Measurements from ENCODE around the gene PRDX4.

Gene PRDX4

GRCh38 chrX:23705235-23705634, 37.9 kb downstream of the PRDX4 start:
- no peak for DNase-seq (ENCODE audit: low read depth)
- H3K4me3 ChIP-seq (ENCODE audit: low read length) = no peak overlapping the region
- TF ChIP-seq, protein P1, sequence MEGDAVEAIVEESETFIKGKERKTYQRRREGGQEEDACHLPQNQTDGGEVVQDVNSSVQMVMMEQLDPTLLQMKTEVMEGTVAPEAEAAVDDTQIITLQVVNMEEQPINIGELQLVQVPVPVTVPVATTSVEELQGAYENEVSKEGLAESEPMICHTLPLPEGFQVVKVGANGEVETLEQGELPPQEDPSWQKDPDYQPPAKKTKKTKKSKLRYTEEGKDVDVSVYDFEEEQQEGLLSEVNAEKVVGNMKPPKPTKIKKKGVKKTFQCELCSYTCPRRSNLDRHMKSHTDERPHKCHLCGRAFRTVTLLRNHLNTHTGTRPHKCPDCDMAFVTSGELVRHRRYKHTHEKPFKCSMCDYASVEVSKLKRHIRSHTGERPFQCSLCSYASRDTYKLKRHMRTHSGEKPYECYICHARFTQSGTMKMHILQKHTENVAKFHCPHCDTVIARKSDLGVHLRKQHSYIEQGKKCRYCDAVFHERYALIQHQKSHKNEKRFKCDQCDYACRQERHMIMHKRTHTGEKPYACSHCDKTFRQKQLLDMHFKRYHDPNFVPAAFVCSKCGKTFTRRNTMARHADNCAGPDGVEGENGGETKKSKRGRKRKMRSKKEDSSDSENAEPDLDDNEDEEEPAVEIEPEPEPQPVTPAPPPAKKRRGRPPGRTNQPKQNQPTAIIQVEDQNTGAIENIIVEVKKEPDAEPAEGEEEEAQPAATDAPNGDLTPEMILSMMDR (conservative IDR thresholded peaks at IDR 0.05; ENCODE audit: low read depth, low read length) = no peak

- TF ChIP-seq, protein P1 (conservative IDR thresholded peaks at IDR 0.05; ENCODE audit: low read depth, low read length) = no peak
- H3K4me3 ChIP-seq (ENCODE audit: low read length) = no peak overlapping the region
- DNase-seq (ENCODE audit: low read depth) = no peak
These were observed 52.9 kb downstream of the PRDX4 start for GRCh38 chrX:23720117-23720677.

DNA sequence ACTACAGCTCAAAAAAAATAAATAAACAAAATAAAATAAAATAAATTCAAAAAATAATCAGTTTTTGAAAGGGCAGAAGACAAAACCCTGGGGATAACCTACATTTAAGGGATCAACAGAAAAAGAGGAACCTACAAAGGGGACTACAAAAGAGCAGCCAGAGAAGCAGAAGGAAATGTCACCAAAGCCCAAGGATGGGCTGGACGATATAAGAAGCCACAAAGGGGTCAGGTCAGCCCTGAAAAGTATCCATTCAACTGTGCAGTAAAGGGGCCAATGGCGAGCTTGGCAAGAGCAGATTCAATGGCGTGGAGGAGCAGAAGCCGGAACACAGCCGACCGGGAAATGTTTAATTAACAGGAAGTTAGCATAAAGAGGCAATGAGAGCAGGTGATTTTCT, 58.9 kb downstream of the PRDX4 start:
- DNase-seq (ENCODE audit: low read depth) = no peak
- H3K4me3 ChIP-seq (ENCODE audit: low read length) = no peak overlapping the region
- TF ChIP-seq, protein P1 (conservative IDR thresholded peaks at IDR 0.05; ENCODE audit: low read depth, low read length) = no peak

DNA sequence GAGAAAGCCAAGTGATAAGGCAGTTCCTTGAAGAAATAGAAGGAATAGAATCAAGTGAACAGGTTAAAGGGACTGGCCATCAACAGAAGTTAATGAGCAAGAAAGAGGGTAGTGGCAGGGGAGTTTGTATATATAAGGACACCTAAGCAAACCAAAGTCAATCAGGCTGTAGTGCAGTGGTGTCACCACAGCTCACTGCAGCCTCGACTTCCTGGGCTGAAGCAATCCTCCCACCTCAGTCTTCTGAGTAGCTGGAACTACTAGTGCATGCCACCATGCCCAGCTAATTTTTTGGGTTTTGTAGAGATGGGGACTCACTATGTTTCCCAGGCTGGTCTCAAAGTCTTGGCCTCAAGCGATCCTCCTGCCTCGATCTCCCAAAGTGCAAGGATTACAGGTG, 59.9 kb downstream of the PRDX4 start:
- H3K4me3 ChIP-seq (ENCODE audit: low read length) = no peak overlapping the region
- no peak for DNase-seq (ENCODE audit: low read depth)
- TF ChIP-seq, protein P1 (conservative IDR thresholded peaks at IDR 0.05; ENCODE audit: low read depth, low read length) = no peak

GRCh38 chrX:23729214-23729613, 61.9 kb downstream of the PRDX4 start:
- no peak overlapping the region for H3K4me3 ChIP-seq (ENCODE audit: low read length)
- TF ChIP-seq, protein P1 (conservative IDR thresholded peaks at IDR 0.05; ENCODE audit: low read depth, low read length) = no peak
- DNase-seq (ENCODE audit: low read depth) = no peak

DNA sequence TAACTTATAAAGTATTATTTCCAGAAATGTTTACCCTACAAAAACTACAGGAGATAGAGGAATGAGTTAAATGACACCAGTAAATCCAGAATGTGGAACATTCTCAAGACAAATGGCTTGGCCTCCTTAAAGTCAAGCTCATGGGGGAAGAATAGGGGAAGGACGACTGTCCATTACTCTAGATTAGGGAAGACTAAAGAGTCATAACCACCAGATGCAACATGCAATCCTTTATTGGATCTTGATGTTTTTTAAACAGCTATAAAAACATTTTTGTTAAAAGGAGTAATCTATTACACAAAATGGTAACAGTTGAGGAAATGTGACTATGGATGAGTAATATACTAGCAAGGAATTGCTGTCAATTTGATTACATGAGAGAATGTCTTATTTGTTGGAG, 64.7 kb downstream of the PRDX4 start:
- no peak for DNase-seq (ENCODE audit: low read depth)
- H3K4me3 ChIP-seq (ENCODE audit: low read length) = no peak overlapping the region

GRCh38 chrX:23732704-23733103, 65.4 kb downstream of the PRDX4 start:
- DNase-seq (ENCODE audit: low read depth) = no peak
- H3K4me3 ChIP-seq (ENCODE audit: low read length) = no peak overlapping the region
- TF ChIP-seq, protein P1 (conservative IDR thresholded peaks at IDR 0.05; ENCODE audit: low read depth, low read length) = no peak

More for the DNA sequence above, 64.7 kb downstream of the PRDX4 start:
- TF ChIP-seq, protein P1 (conservative IDR thresholded peaks at IDR 0.05; ENCODE audit: low read depth, low read length) = no peak
